H9 (cell line): Measurements from ENCODE around the gene HNRNPR. TPM values are rescaled to one million over a fixed set of nuclear protein-coding genes. Genes with fewer than 3 reads are reported as not detected.

ENCODE experiments used
- DNase-seq: peaks from one replicate; pipeline ENCODE4 v3.0.0-alpha.2; 2017
- H2AFZ ChIP-seq: one replicate; pipeline ENCODE4 v1.6.1; 2013; ENCODE audit warnings: mild to moderate bottlenecking, low read length, control low read depth, moderate library complexity
- H2AK5ac ChIP-seq: 2 replicates; pipeline ENCODE4 v1.6.1; 2013; ENCODE audit warnings: low read length, control low read depth, mixed read lengths; ENCODE audit not compliant: insufficient read length
- H2BK120ac ChIP-seq: one replicate; pipeline ENCODE4 v1.6.1; 2013; ENCODE audit warnings: low read depth, mild to moderate bottlenecking, low read length, control low read depth, inconsistent platforms; ENCODE audit not compliant: poor library complexity, severe bottlenecking
- H2BK12ac ChIP-seq: 2 replicates; pipeline ENCODE4 v1.6.1; 2013; ENCODE audit warnings: low read length, control low read depth, mixed read lengths, low read depth; ENCODE audit not compliant: insufficient read length
- H2BK15ac ChIP-seq: 2 replicates; pipeline ENCODE4 v1.6.1; 2013; ENCODE audit warnings: low read depth, low read length, control low read depth
- H2BK20ac ChIP-seq: one replicate; pipeline ENCODE4 v1.6.1; 2013; ENCODE audit warnings: low read depth, mild to moderate bottlenecking, low read length, control low read depth, inconsistent platforms; ENCODE audit not compliant: poor library complexity, severe bottlenecking
- H2BK5ac ChIP-seq: 2 replicates; pipeline ENCODE4 v1.6.1; 2013; ENCODE audit warnings: low read length, control low read depth, mixed read lengths; ENCODE audit not compliant: insufficient read length
- H3K14ac ChIP-seq: 2 replicates; pipeline ENCODE4 v1.6.1; 2013; ENCODE audit warnings: low read length, control low read depth; ENCODE audit not compliant: insufficient read depth
- H3K18ac ChIP-seq: 2 replicates; pipeline ENCODE4 v1.6.1; 2013; ENCODE audit warnings: low read depth, mild to moderate bottlenecking, mixed read lengths, low read length, control low read depth; ENCODE audit not compliant: insufficient read length
- H3K23ac ChIP-seq: 2 replicates; pipeline ENCODE4 v1.6.1; 2013; ENCODE audit warnings: low read length, control low read depth, mixed read lengths, low read depth; ENCODE audit not compliant: insufficient read length
- H3K23me2 ChIP-seq: 2 replicates; pipeline ENCODE4 v1.6.1; 2013; ENCODE audit warnings: low read depth, mild to moderate bottlenecking, mixed read lengths, low read length, control low read depth; ENCODE audit not compliant: insufficient read length, poor library complexity, severe bottlenecking
- H3K27ac ChIP-seq: 2 replicates; pipeline ENCODE4 v1.5.1; 2013; ENCODE audit warnings: low read length, control low read depth, mixed read lengths, low read depth; ENCODE audit not compliant: insufficient read length
- H3K27me3 ChIP-seq: 2 replicates; pipeline ENCODE4 v1.6.1; 2013; ENCODE audit warnings: low read length, control low read depth, inconsistent platforms; ENCODE audit not compliant: insufficient read depth
- H3K4ac ChIP-seq: 2 replicates; pipeline ENCODE4 v1.6.1; 2013; ENCODE audit warnings: low read depth, mild to moderate bottlenecking, control low read depth, inconsistent platforms, low read length, moderate library complexity
- H3K4me1 ChIP-seq: 2 replicates; pipeline ENCODE4 v1.6.1; 2013; ENCODE audit warnings: low read length, control low read depth, inconsistent platforms; ENCODE audit not compliant: insufficient read depth
- H3K4me2 ChIP-seq: 2 replicates; pipeline ENCODE4 v1.6.1; 2013; ENCODE audit warnings: low read length, control low read depth, mixed read lengths; ENCODE audit not compliant: insufficient read length, insufficient read depth
- H3K56ac ChIP-seq: 2 replicates; pipeline ENCODE4 v1.6.1; 2013; ENCODE audit warnings: low read depth, mild to moderate bottlenecking, mixed read lengths, low read length, control low read depth; ENCODE audit not compliant: insufficient read length
- H3K79me1 ChIP-seq: 2 replicates; pipeline ENCODE4 v1.6.1; 2013; ENCODE audit warnings: low read depth, mild to moderate bottlenecking, moderate library complexity, low read length, control low read depth, inconsistent platforms; ENCODE audit not compliant: insufficient read depth, poor library complexity, severe bottlenecking
- H3K79me2 ChIP-seq: 2 replicates; pipeline ENCODE4 v1.6.1; 2013; ENCODE audit warnings: low read length, control low read depth, inconsistent platforms; ENCODE audit not compliant: insufficient read depth
- H3K9ac ChIP-seq: 2 replicates; pipeline ENCODE4 v1.6.1; 2013; ENCODE audit warnings: low read length, control low read depth, mixed read lengths; ENCODE audit not compliant: insufficient read length; ENCODE audit errors: extremely low read depth
- H3K9me3 ChIP-seq: one replicate; pipeline ENCODE4 v1.6.1; 2013; ENCODE audit warnings: low read depth, low read length, inconsistent platforms; ENCODE audit not compliant: control insufficient read depth
- H3T11ph ChIP-seq: one replicate; pipeline ENCODE4 v1.6.1; 2013; ENCODE audit warnings: mild to moderate bottlenecking, low read length, control low read depth, inconsistent platforms
- H4K20me1 ChIP-seq: one replicate; pipeline ENCODE4 v1.6.1; 2013; ENCODE audit not compliant: control insufficient read depth, insufficient read length, insufficient read depth
- H4K5ac ChIP-seq: 2 replicates; pipeline ENCODE4 v1.6.1; 2013; ENCODE audit warnings: low read depth, mild to moderate bottlenecking, mixed read lengths, low read length, control low read depth; ENCODE audit not compliant: insufficient read length
- H4K8ac ChIP-seq: replicated peaks from 2 replicates; pipeline ENCODE4 v1.6.1; 2013; ENCODE audit warnings: low read length, control low read depth, mixed read lengths, low read depth; ENCODE audit not compliant: insufficient read length
- H4K91ac ChIP-seq: 2 replicates; pipeline ENCODE4 v1.6.1; 2013; ENCODE audit warnings: low read depth, mild to moderate bottlenecking, moderate library complexity, mixed read lengths, low read length, control low read depth; ENCODE audit not compliant: insufficient read length
- H3K27ac Mint-ChIP-seq, 3 experiments: 2 replicates in 2 of 3; 3 replicates in 1 of 3; pipeline ENCODE4 v1.8.0; 2020 to 2021; ENCODE audit warnings: mixed read lengths in 3 of 3, mild to moderate bottlenecking in 1 of 3, moderate library complexity in 1 of 3
- H3K27me3 Mint-ChIP-seq: 2 replicates; pipeline ENCODE4 v1.8.0; 2021; ENCODE audit warnings: low read depth, mild to moderate bottlenecking, moderate library complexity, mixed read lengths
- H3K36me3 Mint-ChIP-seq, 3 experiments: 2 replicates in 2 of 3; 3 replicates in 1 of 3; pipeline ENCODE4 v1.8.0; 2020 to 2021; ENCODE audit warnings: low read depth in 3 of 3, mixed read lengths in 3 of 3; ENCODE audit not compliant: insufficient read depth in 1 of 3
- H3K4me1 Mint-ChIP-seq, 2 experiments: 2 replicates each; pipeline ENCODE4 v1.8.0; 2020; ENCODE audit warnings: mixed read lengths in 2 of 2
- H3K4me3 Mint-ChIP-seq, 2 experiments: 2 replicates in 1 of 2; 3 replicates in 1 of 2; pipeline ENCODE4 v1.8.0; 2020 to 2021; ENCODE audit warnings: mild to moderate bottlenecking in 2 of 2, mixed read lengths in 2 of 2, moderate library complexity in 1 of 2
- H3K9me3 Mint-ChIP-seq, 2 experiments: 2 replicates in 1 of 2; 3 replicates in 1 of 2; pipeline ENCODE4 v1.8.0; 2020; ENCODE audit warnings: mild to moderate bottlenecking in 2 of 2, mixed read lengths in 2 of 2, moderate library complexity in 1 of 2
- total RNA-seq: library from RNA; stranded (reverse); gene quantifications from 2 replicates; pipeline ENCODE4 v1.2.1, GENCODE V29; 2021
- TF ChIP-seq, protein P1 (sequence below): fragments of 200-600 bp; sonication (generic); conservative IDR thresholded peaks from 3 replicates; pipeline ENCODE4 v1.8.0; 2021; ENCODE audit warnings: antibody characterized with exemption, mild to moderate bottlenecking

Gene HNRNPR
- total RNA-seq, 1 experiment from 2014 or later, result 196 TPM

DNA sequence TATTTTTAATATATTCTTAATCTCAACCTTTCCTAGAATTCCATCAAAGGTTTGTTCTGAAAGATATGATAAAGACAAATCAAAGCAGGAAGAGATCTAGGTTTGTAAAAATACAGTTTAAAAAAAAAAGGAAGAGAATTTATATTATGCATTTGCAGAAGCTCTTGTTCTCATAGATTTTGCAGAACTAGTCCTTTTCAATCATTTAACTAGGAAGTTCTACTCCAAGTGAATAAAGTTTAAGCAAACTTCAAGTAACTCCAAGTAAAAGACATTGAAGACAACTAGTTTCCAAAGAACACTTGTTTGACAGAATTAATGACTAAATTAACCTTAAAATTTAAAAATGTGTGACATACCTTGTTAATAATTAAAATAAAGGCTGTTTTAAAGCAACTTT lies 55.9 kb downstream of the HNRNPR start:
- H3K4me3 Mint-ChIP-seq, result no peak overlapping the region

More for the DNA sequence above, 55.9 kb downstream of the HNRNPR start:
- Histone ChIP-seq H4K91ac (no peak overlapping the region), H3K79me2 (no peaks in the 10 kb centered on the region), H2AK5ac (no peak overlapping the region), H2AFZ (no peak overlapping the region), H3K18ac (no peak overlapping the region), H3K23ac (no peak overlapping the region), H2BK20ac (no peak overlapping the region), H2BK5ac (no peak overlapping the region), H2BK12ac (no peak overlapping the region), H2BK15ac (no peak overlapping the region), H3K4me2 (no peak overlapping the region), H3K56ac (no peak overlapping the region), H2BK120ac (no peak overlapping the region), H4K8ac (no peak overlapping the region), H3T11ph (no peak overlapping the region), H4K20me1 (no peaks in the 10 kb centered on the region), H3K27ac (no peak overlapping the region), H3K27me3 (no peaks in the 10 kb centered on the region), H3K23me2 (no peaks in the 10 kb centered on the region), H3K4ac (no peak overlapping the region), H3K9me3 (no peaks in the 10 kb centered on the region), H3K9ac (no peak overlapping the region), H4K5ac (no peak overlapping the region), H3K79me1 (no peaks in the 10 kb centered on the region), H3K4me1 (no peaks in the 10 kb centered on the region), H3K14ac (no peak overlapping the region)
- TF ChIP-seq, protein P1, sequence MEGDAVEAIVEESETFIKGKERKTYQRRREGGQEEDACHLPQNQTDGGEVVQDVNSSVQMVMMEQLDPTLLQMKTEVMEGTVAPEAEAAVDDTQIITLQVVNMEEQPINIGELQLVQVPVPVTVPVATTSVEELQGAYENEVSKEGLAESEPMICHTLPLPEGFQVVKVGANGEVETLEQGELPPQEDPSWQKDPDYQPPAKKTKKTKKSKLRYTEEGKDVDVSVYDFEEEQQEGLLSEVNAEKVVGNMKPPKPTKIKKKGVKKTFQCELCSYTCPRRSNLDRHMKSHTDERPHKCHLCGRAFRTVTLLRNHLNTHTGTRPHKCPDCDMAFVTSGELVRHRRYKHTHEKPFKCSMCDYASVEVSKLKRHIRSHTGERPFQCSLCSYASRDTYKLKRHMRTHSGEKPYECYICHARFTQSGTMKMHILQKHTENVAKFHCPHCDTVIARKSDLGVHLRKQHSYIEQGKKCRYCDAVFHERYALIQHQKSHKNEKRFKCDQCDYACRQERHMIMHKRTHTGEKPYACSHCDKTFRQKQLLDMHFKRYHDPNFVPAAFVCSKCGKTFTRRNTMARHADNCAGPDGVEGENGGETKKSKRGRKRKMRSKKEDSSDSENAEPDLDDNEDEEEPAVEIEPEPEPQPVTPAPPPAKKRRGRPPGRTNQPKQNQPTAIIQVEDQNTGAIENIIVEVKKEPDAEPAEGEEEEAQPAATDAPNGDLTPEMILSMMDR, result no peak
- Mint-ChIP-seq H3K27ac (no peak overlapping the region), H3K27me3 (no peaks in the 10 kb centered on the region), H3K36me3 (peaks cover 3 to 27% (median 19%) of the 10 kb centered on the region in 3 experiments; a peak in 6 of 7 replicates), H3K4me1 (no peaks in the 10 kb centered on the region), H3K9me3 (no peaks in the 10 kb centered on the region)
- no peak for DNase-seq
